HCT116 (cell line): Measurements from ENCODE around the gene MOK.

Experiments
- CTCF ChIP-seq, 3 experiments: fragments of 200-600 bp in 1 of 3; sonication (generic) in 1 of 3; IDR thresholded peaks in 2 of 3; conservative IDR thresholded peaks in 1 of 3; 2 replicates each; pipeline ENCODE4 v1.5.1; 2012 to 2017; ENCODE audit warnings: low read depth in 2 of 3, low read length in 2 of 3, antibody characterized with exemption in 1 of 3, borderline replicate concordance in 1 of 3, control low read depth in 1 of 3, mild to moderate bottlenecking in 1 of 3, mixed read lengths in 1 of 3, mixed run types in 1 of 3, moderate library complexity in 1 of 3; ENCODE audit not compliant: insufficient read depth in 1 of 3
- EGR1 ChIP-seq: IDR thresholded peaks from 2 replicates; pipeline ENCODE4 v1.6.1; 2012; ENCODE audit warnings: low read depth
- EZH2 ChIP-seq: fragments of 200-600 bp; sonication (generic); IDR thresholded peaks from 2 replicates; pipeline ENCODE4 v1.6.1; 2017; ENCODE audit warnings: antibody characterized with exemption, mixed run types
- EZH2phosphoT487 ChIP-seq: fragments of 200-600 bp; IDR thresholded peaks from 2 replicates; pipeline ENCODE4 v1.6.1; 2018; ENCODE audit warnings: antibody characterized with exemption, borderline replicate concordance
- MAX ChIP-seq: IDR thresholded peaks from 2 replicates; pipeline ENCODE4 v1.6.1; 2012
- POLR2A ChIP-seq: IDR thresholded peaks from 2 replicates; pipeline ENCODE4 v1.7.0; 2011; ENCODE audit warnings: borderline replicate concordance; ENCODE audit not compliant: insufficient read depth, insufficient read length; ENCODE audit errors: extremely low read depth
- POLR2AphosphoS5 ChIP-seq: IDR thresholded peaks from 2 replicates; pipeline ENCODE4 v1.6.1; 2011; ENCODE audit warnings: mild to moderate bottlenecking, low read depth, low read length, moderate library complexity
- RAD21 ChIP-seq: IDR thresholded peaks from 2 replicates; pipeline ENCODE4 v1.6.1; 2012; ENCODE audit warnings: low read depth, mild to moderate bottlenecking
- SIN3A ChIP-seq: IDR thresholded peaks from 2 replicates; pipeline ENCODE4 v1.6.1; 2012; ENCODE audit warnings: low read depth
- SP1 ChIP-seq: IDR thresholded peaks from 2 replicates; pipeline ENCODE4 v1.6.1; 2012; ENCODE audit warnings: low read depth
- SRF ChIP-seq: IDR thresholded peaks from 2 replicates; pipeline ENCODE4 v1.6.1; 2012; ENCODE audit warnings: low read depth
- TCF7L2 ChIP-seq: IDR thresholded peaks from 2 replicates; pipeline ENCODE4 v1.7.0; 2011; ENCODE audit warnings: borderline replicate concordance, inconsistent platforms; ENCODE audit not compliant: insufficient read depth, insufficient read length; ENCODE audit errors: extremely low read depth
- ZFX ChIP-seq: fragments of 450-650 bp; IDR thresholded peaks from 2 replicates; pipeline ENCODE4 v1.6.1; 2017

- TF ChIP-seq POLR2A, result no peak
- TF ChIP-seq TCF7L2, result no peak
- no peak for TF ChIP-seq SP1
- TF ChIP-seq CTCF (IDR thresholded peaks at IDR 0.05 in 2 of 3, conservative IDR thresholded peaks at IDR 0.05 in 1 of 3; ENCODE audit: borderline replicate concordance in 1 of 3, insufficient read depth in 1 of 3, low read depth in 2 of 3, low read length in 2 of 3), result peak in 2 of 3 experiments; percentile 37 to 51; a peak in 4 of 6 replicates
- TF ChIP-seq EZH2, result no peak
- no peak for TF ChIP-seq EGR1
- no peak for TF ChIP-seq ZFX
- TF ChIP-seq SRF, result no peak
- no peak for TF ChIP-seq RAD21
- no peak for TF ChIP-seq MAX
- no peak for TF ChIP-seq EZH2phosphoT487
- no peak for TF ChIP-seq SIN3A
- TF ChIP-seq POLR2AphosphoS5, result no peak
Observed at GRCh38 chr14:102213984-102214658, 90.8 kb downstream of the MOK start.
